CD14-positive monocyte (primary cell): ENCODE data around the gene BSN. TPM values are rescaled to one million over a fixed set of nuclear protein-coding genes. Genes with fewer than 3 reads are reported as not detected.
"Not testable (repeated sequence)": the region's sequence is repeated elsewhere in the genome, so short reads cannot be mapped to it uniquely, and the experiment has no call there.

Source experiments
- DNase-seq, 3 donors: peaks; one replicate each; pipeline ENCODE4 v3.0.0-alpha.2; 2011 to 2022
- H2AFZ ChIP-seq: 2 replicates; pipeline ENCODE4 v1.6.0; 2012; ENCODE audit warnings: mild to moderate bottlenecking, low read depth, low read length, inconsistent platforms; ENCODE audit not compliant: insufficient read depth, poor library complexity, severe bottlenecking
- H3K27ac ChIP-seq, 2 donors: 1 replicate in 1 of 2; 2 replicates in 1 of 2; pipeline ENCODE4 v1.5.1; 2012 to 2013; ENCODE audit warnings: low read length in 2 of 2, control low read depth in 1 of 2, inconsistent platforms in 1 of 2, low read depth in 1 of 2, mild to moderate bottlenecking in 1 of 2
- H3K27me3 ChIP-seq, 2 donors: one replicate each; pipeline versions ENCODE4 v1.6.0 to v1.6.1; 2011 to 2013; ENCODE audit warnings: low read length in 2 of 2; ENCODE audit not compliant: control insufficient read depth in 2 of 2, insufficient read depth in 2 of 2
- H3K36me3 ChIP-seq, 2 donors: replicated peaks in 1 of 2; 1 replicate in 1 of 2; 2 replicates in 1 of 2; pipeline versions ENCODE4 v1.5.1 to v1.6.1; 2012 to 2013; ENCODE audit warnings: low read length in 2 of 2, control low read depth in 1 of 2, inconsistent platforms in 1 of 2, mild to moderate bottlenecking in 1 of 2; ENCODE audit not compliant: insufficient read depth in 2 of 2, control insufficient read depth in 1 of 2
- H3K4me1 ChIP-seq, 2 donors: 1 replicate in 1 of 2; 2 replicates in 1 of 2; pipeline versions ENCODE4 v1.5.1 to v1.6.1; 2012 to 2013; ENCODE audit warnings: low read length in 2 of 2, control low read depth in 1 of 2, inconsistent platforms in 1 of 2, mild to moderate bottlenecking in 1 of 2, moderate library complexity in 1 of 2; ENCODE audit not compliant: insufficient read depth in 2 of 2, control insufficient read depth in 1 of 2
- H3K4me2 ChIP-seq: replicated peaks from 2 replicates; pipeline ENCODE3; 2012; ENCODE audit warnings: low read length, moderate library complexity, mild to moderate bottlenecking; ENCODE audit not compliant: poor library complexity, severe bottlenecking; ENCODE audit errors: extremely low read depth
- H3K4me3 ChIP-seq, 3 experiments: fragments of 200-600 bp in 1 of 3; sonication (generic) in 1 of 3; replicated peaks in 1 of 3; 1 replicate in 2 of 3; 2 replicates in 1 of 3; pipeline ENCODE4 v1.5.1; 2011 to 2013; ENCODE audit warnings: low read length in 3 of 3, mild to moderate bottlenecking in 3 of 3, control low read depth in 2 of 3, low read depth in 2 of 3, inconsistent platforms in 1 of 3, moderate library complexity in 1 of 3
- H3K79me2 ChIP-seq: 2 replicates; pipeline ENCODE4 v1.6.0; 2012; ENCODE audit warnings: mild to moderate bottlenecking, control low read depth, inconsistent platforms, low read length, moderate library complexity; ENCODE audit not compliant: insufficient read depth
- H3K9ac ChIP-seq: 2 replicates; pipeline ENCODE4 v1.6.0; 2017; ENCODE audit warnings: low read length, mild to moderate bottlenecking; ENCODE audit not compliant: insufficient read depth, poor library complexity, severe bottlenecking
- H3K9me3 ChIP-seq, 2 donors: replicated peaks in 1 of 2; 1 replicate in 1 of 2; 2 replicates in 1 of 2; pipeline versions ENCODE4 v1.5.1 to v1.6.1; 2012 to 2013; ENCODE audit warnings: low read length in 2 of 2, control low read depth in 1 of 2; ENCODE audit not compliant: control insufficient read depth in 1 of 2, insufficient read depth in 1 of 2
- H4K20me1 ChIP-seq: 2 replicates; pipeline ENCODE4 v1.6.0; 2012; ENCODE audit warnings: mild to moderate bottlenecking, low read length, control low read depth, moderate library complexity; ENCODE audit not compliant: insufficient read depth
- H3K27ac Mint-ChIP-seq, 7 donors: one replicate each; pipeline ENCODE4 v1.8.0; 2020; ENCODE audit warnings: mild to moderate bottlenecking in 7 of 7, mixed read lengths in 7 of 7, moderate library complexity in 6 of 7, inconsistent platforms in 2 of 7
- H3K27me3 Mint-ChIP-seq, 3 donors: one replicate each; pipeline ENCODE4 v1.8.0; 2021 to 2022; ENCODE audit warnings: low read depth in 3 of 3, mild to moderate bottlenecking in 3 of 3, mixed read lengths in 3 of 3, moderate library complexity in 3 of 3, inconsistent platforms in 1 of 3
- H3K36me3 Mint-ChIP-seq, 2 donors: one replicate each; pipeline ENCODE4 v1.8.0; 2020; ENCODE audit warnings: mixed read lengths in 2 of 2, inconsistent platforms in 1 of 2, mild to moderate bottlenecking in 1 of 2
- H3K4me1 Mint-ChIP-seq: one replicate; pipeline ENCODE4 v1.8.0; 2020; ENCODE audit warnings: mild to moderate bottlenecking, mixed read lengths
- H3K4me3 Mint-ChIP-seq, 2 donors: one replicate each; pipeline ENCODE4 v1.8.0; 2020; ENCODE audit warnings: mild to moderate bottlenecking in 2 of 2, mixed read lengths in 2 of 2, moderate library complexity in 1 of 2
- H3K9me3 Mint-ChIP-seq, 7 donors: one replicate each; pipeline ENCODE4 v1.8.0; 2020 to 2022; ENCODE audit warnings: mixed read lengths in 7 of 7, mild to moderate bottlenecking in 6 of 7, moderate library complexity in 6 of 7, inconsistent platforms in 2 of 7
- WGBS: methylation state at CpG from one replicate; pipeline ENCODE4 v1.1.5; 2013; ENCODE audit warnings: missing lambda C conversion rate; ENCODE audit not compliant: insufficient coverage; 5-methylcytosine and 5-hydroxymethylcytosine counted together
- intact Hi-C, 2 donors: fragments of 100-400 bp; cut with micrococcal nuclease; formaldehyde crosslinking; loops; one replicate each; pipeline versions ENCODE4 v1.15.0 to v1.15.1; 2023
- polyA plus RNA-seq, 3 donors: library from polyadenylated mRNA; depleted of rRNA in 1 of 3; unstranded in 2 of 3; stranded (reverse) in 1 of 3; fragments of 300-500 nt in 2 of 3; fragments of >200 nt in 1 of 3; fragmentation: Illumina TruSeq in 2 of 3; gene quantifications; 1 replicate in 2 of 3; 2 replicates in 1 of 3; pipeline ENCODE4 v1.2.3, GENCODE V29; 2012 to 2021

The BSN gene
- polyA plus RNA-seq, 3 donors: not detected

DNA sequence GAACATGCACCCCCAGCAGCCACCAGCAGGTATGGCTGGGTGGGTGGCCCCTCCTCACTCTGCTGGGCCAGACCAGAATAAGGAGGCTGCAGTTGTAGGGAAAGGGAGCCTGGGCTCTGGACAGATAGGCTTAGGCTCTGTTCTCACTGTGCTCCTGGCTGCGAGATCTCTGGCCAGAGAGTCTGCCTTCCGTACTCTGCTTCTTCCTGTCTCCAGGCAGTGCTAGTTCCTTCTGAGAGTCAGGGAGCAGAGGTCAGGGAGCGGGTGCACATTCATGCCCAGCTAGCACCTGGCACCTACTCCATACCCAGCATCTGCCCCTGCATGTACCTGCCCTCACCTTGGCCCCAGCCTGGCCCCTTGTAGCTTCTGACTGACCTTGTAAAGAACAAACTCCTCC is 137.2 kb downstream of the BSN start:
- peaks cover 31% of the 10 kb centered on the region for H3K4me1 Mint-ChIP-seq
- H3K4me3 ChIP-seq, H3K36me3 ChIP-seq, H3K9me3 Mint-ChIP-seq, H2AFZ ChIP-seq, intact Hi-C loops, DNase-seq, H3K4me3 Mint-ChIP-seq, H3K27ac ChIP-seq, H3K9ac ChIP-seq, H3K4me2 ChIP-seq, H3K9me3 ChIP-seq, H3K27ac Mint-ChIP-seq: not testable (repeated sequence)
- Histone ChIP-seq H4K20me1 (peaks cover 10% of the 10 kb centered on the region), H3K79me2 (peaks cover 30% of the 10 kb centered on the region), H3K27me3 (peaks cover 0 to 12% of the 10 kb centered on the region in 2 donors), H3K4me1 (peaks cover 24 to 29% of the 10 kb centered on the region in 2 donors)
- H3K27me3 Mint-ChIP-seq: peaks cover 11 to 16% (median 14%) of the 10 kb centered on the region in 3 donors
- WGBS: 86% methylated on average over 1 of the region's 3 CpGs
- peaks cover 0 to 16% of the 10 kb centered on the region in 2 donors for H3K36me3 Mint-ChIP-seq

GRCh38 chr3:49694409-49695070 is 140.3 kb downstream of the BSN start:
- H3K27me3 ChIP-seq, H3K27ac ChIP-seq, H3K9ac ChIP-seq, H2AFZ ChIP-seq, H3K4me3 Mint-ChIP-seq, H3K4me2 ChIP-seq, H3K27ac Mint-ChIP-seq, H3K4me3 ChIP-seq, DNase-seq, H3K27me3 Mint-ChIP-seq, H3K9me3 Mint-ChIP-seq, intact Hi-C loops, H3K9me3 ChIP-seq: not testable (repeated sequence)
- 100% methylated on average over 2 of the region's 6 CpGs for WGBS
- H4K20me1 ChIP-seq: peaks cover 10% of the 10 kb centered on the region
- H3K36me3 Mint-ChIP-seq: peaks cover 19 to 43% of the 10 kb centered on the region in 2 donors
- H3K4me1 Mint-ChIP-seq: peaks cover 16% of the 10 kb centered on the region
- peaks cover 28% of the 10 kb centered on the region for H3K79me2 ChIP-seq
- peaks cover 15 to 19% of the 10 kb centered on the region in 2 donors for H3K4me1 ChIP-seq
- H3K36me3 ChIP-seq: peaks cover 28 to 37% of the 10 kb centered on the region in 2 donors

GRCh38 chr3:49695350-49696015 is 141.2 kb downstream of the BSN start:
- H3K4me3 Mint-ChIP-seq, H3K27me3 Mint-ChIP-seq, H3K9me3 ChIP-seq, intact Hi-C loops, H3K27ac Mint-ChIP-seq, H3K9me3 Mint-ChIP-seq, H3K4me1 Mint-ChIP-seq, DNase-seq, H3K9ac ChIP-seq, H3K4me3 ChIP-seq, H3K4me2 ChIP-seq, H2AFZ ChIP-seq, H3K27me3 ChIP-seq, H3K27ac ChIP-seq, H3K4me1 ChIP-seq: not testable (repeated sequence)
- H3K36me3 Mint-ChIP-seq: peaks cover 25 to 50% of the 10 kb centered on the region in 2 donors
- peaks cover 37 to 46% of the 10 kb centered on the region in 2 donors for H3K36me3 ChIP-seq
- H4K20me1 ChIP-seq: peaks cover 10% of the 10 kb centered on the region
- H3K79me2 ChIP-seq: peaks cover 18% of the 10 kb centered on the region
- WGBS: 100% methylated on average over 1 of the region's 4 CpGs
